Loucy (cell line): Measurements from ENCODE around the gene DCAF4L1.

Experiments
- H2AFZ ChIP-seq: fragments of 200-600 bp; sonication (generic); 2 replicates; pipeline ENCODE4 v1.6.0; 2016; ENCODE audit warnings: antibody characterized with exemption, mild to moderate bottlenecking, low read length, moderate library complexity
- H3F3A ChIP-seq: fragments of 200-600 bp; 2 replicates; pipeline ENCODE4 v1.6.0; 2016; ENCODE audit warnings: antibody characterized with exemption, low read depth, mild to moderate bottlenecking
- H3K27me3 ChIP-seq: fragments of 200-600 bp; sonication (generic); 2 replicates; pipeline ENCODE4 v1.6.1; 2014; ENCODE audit warnings: low read length, mild to moderate bottlenecking; ENCODE audit not compliant: insufficient read depth, poor library complexity, severe bottlenecking
- H3K36me3 ChIP-seq: fragments of 200-600 bp; sonication (generic); 2 replicates; pipeline ENCODE4 v1.6.1; 2016; ENCODE audit warnings: low read length; ENCODE audit not compliant: insufficient read depth
- H3K4me1 ChIP-seq: fragments of 200-600 bp; sonication (generic); 2 replicates; pipeline ENCODE4 v1.5.1; 2014; ENCODE audit warnings: low read length, mild to moderate bottlenecking; ENCODE audit not compliant: insufficient read depth, poor library complexity, severe bottlenecking
- H3K4me2 ChIP-seq: fragments of 200-600 bp; sonication (generic); 2 replicates; pipeline ENCODE4 v1.6.0; 2014; ENCODE audit warnings: antibody characterized with exemption, low read length, low read depth, mild to moderate bottlenecking; ENCODE audit not compliant: poor library complexity, severe bottlenecking
- H3K4me3 ChIP-seq: fragments of 200-600 bp; sonication (generic); 2 replicates; pipeline ENCODE4 v1.5.1; 2014; ENCODE audit warnings: low read length, mild to moderate bottlenecking, mixed read lengths; ENCODE audit not compliant: poor library complexity, severe bottlenecking
- H3K79me2 ChIP-seq: fragments of 200-600 bp; sonication (generic); 2 replicates; pipeline ENCODE4 v1.6.1; 2014; ENCODE audit warnings: low read length; ENCODE audit not compliant: insufficient read depth
- H3K9ac ChIP-seq: fragments of 200-600 bp; sonication (generic); 2 replicates; pipeline ENCODE4 v1.6.0; 2014; ENCODE audit warnings: mild to moderate bottlenecking, low read depth, low read length, moderate library complexity; ENCODE audit not compliant: poor library complexity, severe bottlenecking
- H3K9me2 ChIP-seq: fragments of 200-600 bp; sonication (generic); replicated peaks from 2 replicates; pipeline ENCODE4 v1.6.1; 2016; ENCODE audit warnings: low read depth, low read length, mixed read lengths
- H3K9me3 ChIP-seq: fragments of 200-600 bp; sonication (generic); 2 replicates; pipeline ENCODE4 v1.6.1; 2014; ENCODE audit warnings: mild to moderate bottlenecking, antibody characterized with exemption, low read length, low read depth; ENCODE audit not compliant: insufficient read depth
- H4K20me1 ChIP-seq: fragments of 200-600 bp; sonication (generic); 2 replicates; pipeline ENCODE4 v1.6.0; 2014; ENCODE audit warnings: antibody characterized with exemption, low read length, mild to moderate bottlenecking; ENCODE audit not compliant: insufficient read depth, poor library complexity, severe bottlenecking
- CTCF ChIP-seq: fragments of 200-600 bp; sonication (generic); conservative IDR thresholded peaks from 2 replicates; pipeline ENCODE4 v1.5.1; 2014; ENCODE audit warnings: mild to moderate bottlenecking, antibody characterized with exemption, low read length
- EZH2phosphoT487 ChIP-seq: fragments of 200-600 bp; IDR thresholded peaks from 2 replicates; pipeline ENCODE4 v1.6.1; 2018; ENCODE audit warnings: antibody characterized with exemption, mild to moderate bottlenecking, moderate library complexity, borderline replicate concordance

The DCAF4L1 gene

GRCh38 chr4:42008011-42008786 lies 26.6 kb downstream of the DCAF4L1 start:
- Histone ChIP-seq H3F3A (no peaks in the 10 kb centered on the region), H3K79me2 (peaks cover 2% of the 10 kb centered on the region; the same call in 1 of the 2 replicates), H3K9me3 (no peaks in the 10 kb centered on the region), H3K4me3 (no peak overlapping the region), H3K9ac (no peak overlapping the region), H3K4me1 (no peaks in the 10 kb centered on the region), H3K9me2 (no peaks in the 10 kb centered on the region), H3K4me2 (no peak overlapping the region), H2AFZ (no peak overlapping the region), H4K20me1 (no peaks in the 10 kb centered on the region), H3K36me3 (no peaks in the 10 kb centered on the region), H3K27me3 (no peaks in the 10 kb centered on the region)
- TF ChIP-seq CTCF (no peak), EZH2phosphoT487 (no peak)

DNA sequence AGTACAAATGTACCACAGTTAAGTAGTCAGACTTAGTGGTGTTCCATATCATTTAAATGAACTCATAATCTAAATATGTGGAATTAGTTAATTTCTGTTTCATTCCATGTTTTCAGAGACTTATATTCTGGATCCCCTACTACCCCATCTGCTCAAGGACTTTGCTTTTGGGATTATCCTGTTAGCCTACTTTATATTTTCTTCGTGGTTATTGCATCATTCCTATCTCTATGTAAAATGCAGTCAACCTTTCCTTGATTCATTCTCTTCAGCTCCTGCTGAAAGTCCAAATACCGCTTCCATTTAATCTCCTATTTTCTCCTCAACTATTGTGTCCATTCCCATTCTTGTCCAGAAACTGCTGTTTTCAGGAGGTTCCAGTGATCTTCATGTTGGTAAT lies 33.9 kb downstream of the DCAF4L1 start:
- H3F3A ChIP-seq = no peaks in the 10 kb centered on the region
- H3K27me3 ChIP-seq = no peaks in the 10 kb centered on the region
- H3K79me2 ChIP-seq = peaks cover 2% of the 10 kb centered on the region; the same call in 1 of the 2 replicates
- no peaks in the 10 kb centered on the region for H3K9me3 ChIP-seq
- no peaks in the 10 kb centered on the region for H4K20me1 ChIP-seq
- no peak overlapping the region for H3K4me2 ChIP-seq
- TF ChIP-seq EZH2phosphoT487 (no peak), CTCF (no peak)
- H3K4me3 ChIP-seq = no peak overlapping the region
- H3K36me3 ChIP-seq = 0 out of 2 replicates have a peak, but pooled peaks cover 4% of the 10 kb centered on the region
- H3K9ac ChIP-seq = no peak overlapping the region
- no peaks in the 10 kb centered on the region for H3K9me2 ChIP-seq
- no peaks in the 10 kb centered on the region for H3K4me1 ChIP-seq
- H2AFZ ChIP-seq = no peak overlapping the region

DNA sequence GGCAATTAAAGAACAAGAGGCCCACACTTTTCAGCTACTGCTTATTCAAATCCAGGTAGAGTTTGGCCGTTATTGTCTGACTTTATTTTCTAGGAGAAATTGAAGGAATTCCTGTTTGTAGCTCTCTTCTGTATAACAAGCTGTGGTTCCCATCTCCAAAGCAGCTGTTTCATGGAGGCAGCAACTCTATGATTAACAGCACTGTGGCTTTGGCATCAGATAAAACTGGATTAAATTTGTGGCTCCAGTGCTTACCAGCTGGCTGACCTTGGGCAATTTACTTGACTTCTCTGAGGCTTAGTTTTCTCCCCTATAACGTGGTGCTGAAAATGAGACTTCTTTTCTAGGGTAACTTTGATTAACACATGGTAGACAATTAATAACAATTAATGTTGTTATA lies 36.9 kb downstream of the DCAF4L1 start:
- Histone ChIP-seq H3K9ac (no peak overlapping the region), H3K27me3 (no peaks in the 10 kb centered on the region), H3K9me3 (no peaks in the 10 kb centered on the region), H3K9me2 (no peaks in the 10 kb centered on the region), H3K36me3 (peaks cover 18% of the 10 kb centered on the region; the same call in 1 of the 2 replicates), H3K4me1 (no peaks in the 10 kb centered on the region), H3K4me2 (no peak overlapping the region), H3F3A (no peaks in the 10 kb centered on the region), H3K4me3 (no peak overlapping the region), H2AFZ (no peak overlapping the region), H4K20me1 (no peaks in the 10 kb centered on the region), H3K79me2 (no peaks in the 10 kb centered on the region)
- TF ChIP-seq EZH2phosphoT487 (no peak), CTCF (no peak)
